A673 (cell line): ENCODE results near the gene ZNF580. TPM values are rescaled to one million over a fixed set of nuclear protein-coding genes. Genes with fewer than 3 reads are reported as not detected.

Source experiments
- BruUV-seq: library from RNA; stranded (reverse); fragments of 400-500 nt; replicated peaks from 2 replicates; lab custom pipeline; 2021; lab: Mats Ljungman, UMichigan
- CTCF ChIA-PET: fragments of 300-600 bp; sonication (Branson Sonifier 250); formaldehyde crosslinking; loops from one replicate; lab custom pipeline; 2022; ENCODE audit warnings: antibody characterized with exemption; lab: Charles Lee
- POLR2A ChIA-PET: fragments of 300-600 bp; sonication (Branson Sonifier 250); formaldehyde crosslinking; loops from one replicate; lab custom pipeline; 2022; ENCODE audit warnings: antibody characterized with exemption; ENCODE audit not compliant: low non-redundant PET; lab: Charles Lee
- DNase-seq: peaks from one replicate; pipeline ENCODE4 v3.0.0-alpha.2; 2015; ENCODE audit warnings: low spot score
- H3K27ac ChIP-seq: fragments of 200-600 bp; sonication (generic); 2 replicates; pipeline ENCODE4 v1.5.1; 2016; ENCODE audit warnings: mixed run types, low read depth, mild to moderate bottlenecking, mixed read lengths, antibody characterized with exemption, low read length; ENCODE audit not compliant: poor library complexity, severe bottlenecking
- H3K27me3 ChIP-seq: fragments of 200-600 bp; sonication (generic); replicated peaks from 2 replicates; pipeline ENCODE4 v1.6.1; 2017; ENCODE audit warnings: mixed run types, low read depth, mild to moderate bottlenecking, mixed read lengths, antibody characterized with exemption, low read length; ENCODE audit not compliant: insufficient read depth, poor library complexity
- H3K36me3 ChIP-seq: fragments of 200-600 bp; sonication (generic); 2 replicates; pipeline ENCODE4 v1.6.1; 2016; ENCODE audit warnings: mixed run types, mild to moderate bottlenecking, mixed read lengths, antibody characterized with exemption, low read length; ENCODE audit not compliant: insufficient read depth, poor library complexity, severe bottlenecking
- H3K4me1 ChIP-seq: fragments of 200-600 bp; sonication (generic); 2 replicates; pipeline ENCODE4 v1.6.1; 2017; ENCODE audit warnings: mixed run types, mild to moderate bottlenecking, mixed read lengths, antibody characterized with exemption, low read length; ENCODE audit not compliant: insufficient read depth, poor library complexity, severe bottlenecking
- H3K4me3 ChIP-seq: fragments of 200-600 bp; sonication (generic); 2 replicates; pipeline ENCODE4 v1.5.1; 2016; ENCODE audit warnings: low read depth, mixed run types, mild to moderate bottlenecking, mixed read lengths, low read length; ENCODE audit not compliant: poor library complexity, severe bottlenecking
- H3K9me3 ChIP-seq: fragments of 200-600 bp; sonication (generic); 2 replicates; pipeline ENCODE4 v1.6.1; 2016; ENCODE audit warnings: mixed run types, low read depth, mild to moderate bottlenecking, mixed read lengths, antibody characterized with exemption, low read length; ENCODE audit not compliant: poor library complexity, severe bottlenecking
- CTCF ChIP-seq: fragments of 300-800, 200-600 bp; sonication (generic); conservative IDR thresholded peaks from 2 replicates; pipeline ENCODE4 v1.5.1; 2017; ENCODE audit warnings: low read depth, mild to moderate bottlenecking, antibody characterized with exemption, low read length, moderate library complexity, mixed read lengths
- EZH2 ChIP-seq: fragments of 200-600 bp; sonication (generic); IDR thresholded peaks from 2 replicates; pipeline ENCODE4 v1.6.1; 2017; ENCODE audit warnings: borderline replicate concordance, low read depth, mild to moderate bottlenecking, mixed read lengths, antibody characterized with exemption, low read length; ENCODE audit not compliant: poor library complexity, severe bottlenecking
- intact Hi-C: fragments of 100-400 bp; cut with micrococcal nuclease; formaldehyde crosslinking; loops from one replicate; pipeline ENCODE4 v1.10.0; 2022; ENCODE audit not compliant: unreplicated experiment
- total RNA-seq: library from RNA; stranded (reverse); gene quantifications from 2 replicates; pipeline ENCODE4 v1.2.3, GENCODE V29; 2021

ZNF580 gene
- total RNA-seq, 1 experiment from 2014 or later, result 49.1 TPM

- no peak for DNase-seq
- Histone ChIP-seq H3K27ac (no peak overlapping the region), H3K4me3 (no peak overlapping the region), H3K4me1 (no peaks in the 10 kb centered on the region), H3K27me3 (no peaks in the 10 kb centered on the region), H3K9me3 (no peaks in the 10 kb centered on the region), H3K36me3 (peaks cover 35% of the 10 kb centered on the region)
- no TSS peak for BruUV-seq
- CTCF ChIA-PET, result interaction anchor here (0.6 kb wide), 1 partner anchor 32 kb away, joined by 3 read pairs; no protein-coding TSS in a partner anchor
- TF ChIP-seq EZH2 (no peak), CTCF (no peak)
- POLR2A ChIA-PET, result no interaction called here
- intact Hi-C loops, result no loop called here
Measured at GRCh38 chr19:55684946-55685681, 44.3 kb downstream of the ZNF580 start.

- Histone ChIP-seq H3K4me1 (no peaks in the 10 kb centered on the region), H3K4me3 (no peak overlapping the region), H3K9me3 (no peaks in the 10 kb centered on the region), H3K27me3 (no peaks in the 10 kb centered on the region), H3K27ac (no peak overlapping the region), H3K36me3 (peaks cover 35% of the 10 kb centered on the region)
- intact Hi-C loops, result no loop called here
- CTCF ChIA-PET, result no interaction called here
- TF ChIP-seq EZH2 (no peak), CTCF (no peak)
- DNase-seq, result no peak
- no TSS peak for BruUV-seq
- POLR2A ChIA-PET, result no interaction called here
Measured at GRCh38 chr19:55685776-55686175, 45.0 kb downstream of the ZNF580 start.

- POLR2A ChIA-PET, result no interaction called here
- no peak for TF ChIP-seq CTCF
- no peak for TF ChIP-seq EZH2
- no peaks in the 10 kb centered on the region for H3K4me1 ChIP-seq
- intact Hi-C loops, result no loop called here
- H3K4me3 ChIP-seq, result no peak overlapping the region
- H3K36me3 ChIP-seq, result peaks cover 30% of the 10 kb centered on the region
- BruUV-seq, result no TSS peak
- no peaks in the 10 kb centered on the region for H3K27me3 ChIP-seq
- DNase-seq, result no peak
- H3K9me3 ChIP-seq, result no peaks in the 10 kb centered on the region
- no peak overlapping the region for H3K27ac ChIP-seq
- CTCF ChIA-PET, result no interaction called here
Measured at GRCh38 chr19:55686311-55687050, 45.7 kb downstream of the ZNF580 start.
